ENCODE results near the gene PARD3. TPM values are rescaled to one million over a fixed set of nuclear protein-coding genes. Genes with fewer than 3 reads are reported as not detected.

Gene PARD3
- total RNA-seq, 4 donors from 2014 or later: 30.9 to 54.6 (median 40.0) TPM

DNA sequence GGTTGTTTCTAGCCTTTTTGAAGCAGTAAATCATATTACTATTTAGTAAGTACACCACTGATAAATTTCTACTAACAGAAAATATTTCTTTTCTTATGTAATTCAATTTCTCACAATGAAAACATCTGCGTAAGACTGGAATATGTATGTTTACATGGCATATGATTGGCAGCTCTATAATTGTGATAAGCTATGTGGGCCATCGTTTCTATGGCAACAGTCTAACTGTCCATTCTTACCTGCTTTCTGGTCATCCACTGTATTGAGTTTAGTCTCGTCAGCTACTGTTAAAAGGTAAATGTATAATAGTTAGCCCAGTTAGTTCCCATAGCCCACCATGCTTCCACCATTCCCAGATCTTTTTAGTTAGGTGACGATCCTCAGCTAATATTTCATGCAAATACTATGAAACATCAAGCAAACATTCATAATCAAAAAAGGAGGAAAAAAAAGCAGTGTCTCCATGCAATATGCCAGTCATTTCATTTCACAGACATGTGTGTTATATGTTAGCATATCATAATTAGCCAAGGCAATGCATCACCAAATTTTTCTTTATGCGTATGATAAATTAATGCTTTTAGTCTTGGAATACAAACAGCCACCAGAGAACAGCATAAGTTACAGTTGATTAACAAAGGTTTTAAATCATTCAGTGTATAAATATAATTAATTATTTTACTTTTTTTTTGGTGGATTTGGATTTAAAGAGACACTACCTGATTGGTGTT, 479.0 kb downstream of the PARD3 start:
- TF ChIP-seq, protein P1, sequence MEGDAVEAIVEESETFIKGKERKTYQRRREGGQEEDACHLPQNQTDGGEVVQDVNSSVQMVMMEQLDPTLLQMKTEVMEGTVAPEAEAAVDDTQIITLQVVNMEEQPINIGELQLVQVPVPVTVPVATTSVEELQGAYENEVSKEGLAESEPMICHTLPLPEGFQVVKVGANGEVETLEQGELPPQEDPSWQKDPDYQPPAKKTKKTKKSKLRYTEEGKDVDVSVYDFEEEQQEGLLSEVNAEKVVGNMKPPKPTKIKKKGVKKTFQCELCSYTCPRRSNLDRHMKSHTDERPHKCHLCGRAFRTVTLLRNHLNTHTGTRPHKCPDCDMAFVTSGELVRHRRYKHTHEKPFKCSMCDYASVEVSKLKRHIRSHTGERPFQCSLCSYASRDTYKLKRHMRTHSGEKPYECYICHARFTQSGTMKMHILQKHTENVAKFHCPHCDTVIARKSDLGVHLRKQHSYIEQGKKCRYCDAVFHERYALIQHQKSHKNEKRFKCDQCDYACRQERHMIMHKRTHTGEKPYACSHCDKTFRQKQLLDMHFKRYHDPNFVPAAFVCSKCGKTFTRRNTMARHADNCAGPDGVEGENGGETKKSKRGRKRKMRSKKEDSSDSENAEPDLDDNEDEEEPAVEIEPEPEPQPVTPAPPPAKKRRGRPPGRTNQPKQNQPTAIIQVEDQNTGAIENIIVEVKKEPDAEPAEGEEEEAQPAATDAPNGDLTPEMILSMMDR (IDR thresholded peaks at IDR 0.05): no peak
- DNase-seq (ENCODE audit: low spot score) (no peak), ATAC-seq (ENCODE audit: low FRiP score) (no peak)

DNA sequence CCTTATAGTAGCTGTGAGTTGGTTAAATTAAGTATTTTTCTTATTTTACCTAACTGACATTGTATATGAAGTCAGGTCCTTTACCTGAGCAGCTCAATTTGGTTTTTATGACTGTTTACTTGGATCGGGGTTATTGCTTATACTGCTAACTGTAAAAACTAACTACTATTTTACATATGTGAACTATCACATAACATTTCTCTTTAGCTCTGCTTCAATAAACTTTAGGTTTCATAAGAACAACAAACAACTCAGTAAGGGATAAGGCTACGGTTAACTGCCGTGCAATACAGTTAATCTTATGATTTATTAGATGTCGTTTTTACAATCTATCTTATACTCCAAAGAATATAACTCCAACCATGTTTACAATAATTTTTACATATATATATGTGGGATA, 480.2 kb downstream of the PARD3 start:
- no peak for DNase-seq (ENCODE audit: low spot score)
- TF ChIP-seq, protein P1 (IDR thresholded peaks at IDR 0.05): no peak
- ATAC-seq (ENCODE audit: low FRiP score): no peak

DNA sequence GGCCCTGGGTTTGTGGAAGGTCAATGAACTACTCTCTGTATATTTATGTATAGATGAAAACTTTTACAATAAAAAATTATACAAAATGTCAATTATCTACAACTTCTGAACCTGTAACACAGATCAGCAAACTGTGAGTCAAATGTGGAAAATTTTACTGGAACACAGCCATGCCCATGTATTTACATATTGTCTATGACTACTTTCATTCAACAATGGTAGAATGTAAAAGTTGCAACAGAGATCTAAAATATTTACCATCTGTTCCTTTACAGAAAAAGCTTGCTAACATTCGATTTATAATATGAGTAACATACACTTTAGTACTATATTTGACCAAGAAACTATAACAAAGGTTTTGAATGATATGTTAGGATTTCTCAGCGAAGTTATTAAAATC, 481.6 kb downstream of the PARD3 start:
- ATAC-seq (ENCODE audit: low FRiP score): no peak

DNA sequence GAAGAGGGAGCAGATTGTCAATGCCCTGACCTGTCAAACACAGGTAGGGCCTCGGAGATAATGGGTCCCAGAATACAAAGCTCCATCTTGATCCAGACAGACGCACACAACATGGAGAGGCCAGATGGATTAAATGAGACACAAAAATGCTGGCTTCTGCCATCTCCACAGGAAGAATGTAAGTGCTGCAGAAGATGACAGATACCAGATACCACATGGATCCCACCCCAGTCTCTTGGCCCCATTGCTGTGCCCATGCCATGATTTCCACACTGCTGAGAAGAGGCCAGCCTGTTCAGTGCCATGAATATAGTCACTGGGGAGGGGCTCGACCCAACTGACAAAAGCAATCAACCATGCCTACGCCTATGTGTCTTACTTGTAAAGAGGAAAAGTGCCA, 487.9 kb downstream of the PARD3 start:
- TF ChIP-seq, protein P1 (IDR thresholded peaks at IDR 0.05): no peak
- no peak for ATAC-seq (ENCODE audit: low FRiP score)
- DNase-seq (ENCODE audit: low spot score): no peak

More for the DNA sequence above, 481.6 kb downstream of the PARD3 start:
- DNase-seq (ENCODE audit: low spot score): no peak
- TF ChIP-seq, protein P1 (IDR thresholded peaks at IDR 0.05): no peak

DNA sequence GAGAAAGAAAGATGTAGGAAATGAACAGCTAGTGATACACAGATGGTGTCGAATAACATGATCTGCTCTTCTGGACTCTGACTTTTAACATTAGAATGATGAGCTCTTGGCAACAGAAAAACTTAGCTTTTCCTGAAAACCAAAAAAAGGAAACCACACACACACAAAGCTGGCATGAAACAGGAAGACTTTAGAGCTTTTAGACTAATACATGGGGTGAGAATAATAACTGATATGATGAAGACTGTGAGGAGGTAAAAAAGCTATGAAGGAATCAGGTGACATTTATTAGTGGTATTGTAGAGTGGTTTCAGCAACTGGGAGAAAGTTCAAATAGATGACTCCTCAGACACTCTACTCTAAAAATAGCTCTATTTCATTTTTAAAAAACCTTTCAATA, 491.9 kb downstream of the PARD3 start:
- ATAC-seq (ENCODE audit: low FRiP score) (no peak), DNase-seq (ENCODE audit: low spot score) (no peak)
- TF ChIP-seq, protein P1 (IDR thresholded peaks at IDR 0.05): no peak

DNA sequence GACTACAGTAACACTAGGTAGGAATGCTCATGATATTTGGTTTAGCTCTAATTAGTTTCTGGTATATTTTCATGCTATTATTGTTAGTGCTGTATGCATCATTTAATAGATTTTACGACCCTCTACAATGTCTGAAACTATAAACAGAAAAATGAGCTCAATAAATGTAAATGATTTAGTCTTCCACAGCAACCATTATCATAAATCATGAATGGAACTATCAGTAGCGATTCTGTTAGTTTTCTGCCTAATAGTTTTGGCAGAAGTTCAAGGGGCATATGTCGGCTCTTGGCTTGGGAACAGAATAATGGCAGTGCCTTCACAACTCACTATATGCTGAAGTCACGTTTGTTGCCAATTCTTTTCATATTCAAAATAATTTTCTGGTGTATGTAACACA, 494.8 kb downstream of the PARD3 start:
- ATAC-seq (ENCODE audit: low FRiP score) (no peak), DNase-seq (ENCODE audit: low spot score) (no peak)
- TF ChIP-seq, protein P1 (IDR thresholded peaks at IDR 0.05): no peak

DNA sequence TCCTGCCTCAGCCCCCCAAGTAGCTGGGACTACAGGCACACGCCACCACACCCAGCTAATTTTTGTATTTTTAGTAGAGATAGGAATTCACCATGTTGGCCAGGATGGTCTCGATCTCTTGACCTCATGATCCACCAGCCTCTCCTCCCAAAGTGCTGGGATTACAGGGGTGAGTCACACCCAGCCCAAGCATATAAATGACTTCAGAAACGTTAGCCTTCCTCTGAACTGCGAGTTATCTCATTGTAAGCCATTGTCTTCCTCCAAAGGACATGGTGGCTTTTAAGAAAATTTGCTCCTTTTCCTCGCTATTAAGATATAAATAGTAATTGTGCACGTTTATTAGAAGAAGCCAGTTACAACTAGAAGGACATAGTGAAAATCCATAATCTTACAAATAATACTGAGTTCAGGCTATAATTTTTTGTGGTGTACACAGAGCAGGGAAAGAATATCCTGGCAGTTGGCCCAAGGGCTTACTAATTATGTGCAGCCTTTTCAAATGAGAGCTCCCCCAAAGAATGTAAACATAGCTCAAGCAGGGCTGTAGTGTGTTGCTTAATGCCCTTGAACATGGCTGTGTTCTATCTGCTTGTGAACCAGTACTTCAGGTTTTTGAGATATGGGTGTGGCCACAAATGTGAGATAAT, 495.8 kb downstream of the PARD3 start:
- TF ChIP-seq, protein P1 (IDR thresholded peaks at IDR 0.05): no peak
- ATAC-seq (ENCODE audit: low FRiP score): no peak
- DNase-seq (ENCODE audit: low spot score): no peak
